ENCODE measurements around the gene KMT5C. TPM values are rescaled to one million over a fixed set of nuclear protein-coding genes. Genes with fewer than 3 reads are reported as not detected.
A peak's percentile ranks its signal among the peaks of the same experiment; 100 is the strongest.

Gene KMT5C
- total RNA-seq, 1 experiment from 2014 or later: 54.5 TPM

- Mint-ChIP-seq H3K4me3 (peak within 1 kb of the TSS; percentile 61 to 62), H3K27me3 (ENCODE audit: low read depth) (peaks cover 69% of the 10 kb centered on the region), H3K9me3 (no peaks in the 10 kb centered on the region), H3K36me3 (ENCODE audit: insufficient read depth in 1 of 3, low read depth in 3 of 3) (peaks cover 0 to 4% (median under 1%) of the 10 kb centered on the region in 3 experiments; a peak in 4 of 7 replicates), H3K4me1 (peaks cover 38 to 54% of the 10 kb centered on the region in 2 experiments), H3K27ac (peak within 1 kb of the TSS in 2 of 3 experiments; percentile 82 to 90; a peak in 4 of 7 replicates)
- Histone ChIP-seq H3K4ac (ENCODE audit: low read depth, low read length) (no peak within 1 kb of the TSS), H3K9ac (ENCODE audit: extremely low read depth, insufficient read length, low read length) (no peak within 1 kb of the TSS), H2AFZ (ENCODE audit: low read length) (no peak within 1 kb of the TSS), H3K9me3 (ENCODE audit: control insufficient read depth, low read depth, low read length) (no peaks in the 10 kb centered on the region), H3K4me1 (ENCODE audit: insufficient read depth, low read length) (no peaks in the 10 kb centered on the region; the same call in 1 of the 2 replicates), H3K27me3 (ENCODE audit: insufficient read depth, low read length) (no peaks in the 10 kb centered on the region; the same call in 1 of the 2 replicates), H3T11ph (ENCODE audit: low read length) (no peak within 1 kb of the TSS), H3K14ac (ENCODE audit: insufficient read depth, low read length) (peak within 1 kb of the TSS; percentile 75), H3K23me2 (ENCODE audit: insufficient read length, low read depth, low read length, poor library complexity, severe bottlenecking) (peaks cover 7% of the 10 kb centered on the region), H4K91ac (ENCODE audit: insufficient read length, low read depth, low read length) (no peak within 1 kb of the TSS), H3K56ac (ENCODE audit: insufficient read length, low read depth, low read length) (no peak within 1 kb of the TSS), H3K27ac (ENCODE audit: insufficient read length, low read depth, low read length) (no peak within 1 kb of the TSS), H3K79me1 (ENCODE audit: insufficient read depth, low read depth, low read length, poor library complexity, severe bottlenecking) (no peaks in the 10 kb centered on the region), H3K79me2 (ENCODE audit: insufficient read depth, low read length) (no peaks in the 10 kb centered on the region), H4K8ac (replicated peaks; ENCODE audit: insufficient read length, low read depth, low read length) (no peak within 1 kb of the TSS), H2BK12ac (ENCODE audit: insufficient read length, low read depth, low read length) (no peak within 1 kb of the TSS), H3K4me2 (ENCODE audit: insufficient read depth, insufficient read length, low read length) (peak within 1 kb of the TSS; percentile 50), H2BK120ac (ENCODE audit: low read depth, low read length, poor library complexity, severe bottlenecking) (no peak within 1 kb of the TSS), H2BK5ac (ENCODE audit: insufficient read length, low read length) (no peak within 1 kb of the TSS), H3K18ac (ENCODE audit: insufficient read length, low read depth, low read length) (peak within 1 kb of the TSS; percentile 84), H4K5ac (ENCODE audit: insufficient read length, low read depth, low read length) (no peak within 1 kb of the TSS), H2AK5ac (ENCODE audit: insufficient read length, low read length) (no peak within 1 kb of the TSS), H2BK15ac (ENCODE audit: low read depth, low read length) (no peak within 1 kb of the TSS), H3K23ac (ENCODE audit: insufficient read length, low read depth, low read length) (no peak within 1 kb of the TSS), H2BK20ac (ENCODE audit: low read depth, low read length, poor library complexity, severe bottlenecking) (no peak within 1 kb of the TSS), H4K20me1 (ENCODE audit: control insufficient read depth, insufficient read depth, insufficient read length) (no peaks in the 10 kb centered on the region)
- no CpG with 5 or more reads among the region's 21 CpGs for WGBS (ENCODE audit: extremely low coverage, insufficient read length, low lambda C conversion rate)
- DNase-seq: peak; percentile 71
- no peak for TF ChIP-seq CTCF (conservative IDR thresholded peaks at IDR 0.05)
Measured at GRCh38 chr19:55376241-55376933, 36.7 kb downstream of the KMT5C start, which contains the start of gene TMEM190. Gene TMEM190 (plus strand): TSS chr19:55376826. CDS start chr19:55376854, 28 bp downstream.
